OCI-LY1 (cell line): ENCODE results near the gene LAMC1.

Source experiments
- EZH2 ChIP-seq: fragments of 200-600 bp; sonication (generic), shearing (Covaris generic); IDR thresholded peaks from 2 replicates; pipeline ENCODE4 v1.8.0; 2017; ENCODE audit warnings: borderline replicate concordance, mixed run types, mild to moderate bottlenecking, antibody characterized with exemption, low read length, moderate library complexity, mixed read lengths
- TF ChIP-seq, protein P1 (sequence below): fragments of 200-600 bp; sonication (generic), shearing (Covaris generic); IDR thresholded peaks from 2 replicates; pipeline ENCODE4 v1.5.1; 2017; ENCODE audit warnings: mild to moderate bottlenecking, antibody characterized with exemption, low read length, moderate library complexity, mixed read lengths

DNA sequence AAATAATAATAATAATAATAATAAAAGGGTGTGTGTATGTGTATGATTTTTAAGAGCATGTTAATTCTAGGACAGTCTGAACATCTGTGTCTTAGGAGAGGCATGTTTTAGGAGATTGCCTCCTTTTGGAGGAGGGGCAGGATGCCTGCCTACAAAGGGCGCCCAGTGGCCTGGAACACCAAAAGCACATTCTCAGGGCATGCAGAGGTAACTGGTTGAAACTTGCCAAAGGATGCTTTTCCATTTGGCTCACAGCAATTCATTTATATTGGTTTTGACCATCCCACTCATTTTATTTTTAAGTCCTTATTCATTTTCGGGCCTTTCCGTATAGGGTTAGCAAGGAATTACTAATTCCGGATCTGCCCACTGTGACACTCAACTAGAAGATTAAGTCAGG, 141.7 kb downstream of the LAMC1 start:
- TF ChIP-seq, protein P1, sequence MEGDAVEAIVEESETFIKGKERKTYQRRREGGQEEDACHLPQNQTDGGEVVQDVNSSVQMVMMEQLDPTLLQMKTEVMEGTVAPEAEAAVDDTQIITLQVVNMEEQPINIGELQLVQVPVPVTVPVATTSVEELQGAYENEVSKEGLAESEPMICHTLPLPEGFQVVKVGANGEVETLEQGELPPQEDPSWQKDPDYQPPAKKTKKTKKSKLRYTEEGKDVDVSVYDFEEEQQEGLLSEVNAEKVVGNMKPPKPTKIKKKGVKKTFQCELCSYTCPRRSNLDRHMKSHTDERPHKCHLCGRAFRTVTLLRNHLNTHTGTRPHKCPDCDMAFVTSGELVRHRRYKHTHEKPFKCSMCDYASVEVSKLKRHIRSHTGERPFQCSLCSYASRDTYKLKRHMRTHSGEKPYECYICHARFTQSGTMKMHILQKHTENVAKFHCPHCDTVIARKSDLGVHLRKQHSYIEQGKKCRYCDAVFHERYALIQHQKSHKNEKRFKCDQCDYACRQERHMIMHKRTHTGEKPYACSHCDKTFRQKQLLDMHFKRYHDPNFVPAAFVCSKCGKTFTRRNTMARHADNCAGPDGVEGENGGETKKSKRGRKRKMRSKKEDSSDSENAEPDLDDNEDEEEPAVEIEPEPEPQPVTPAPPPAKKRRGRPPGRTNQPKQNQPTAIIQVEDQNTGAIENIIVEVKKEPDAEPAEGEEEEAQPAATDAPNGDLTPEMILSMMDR, result no peak
- no peak for TF ChIP-seq EZH2
